SW 1271 (cell line): ENCODE data around the gene ASCC3.
"Not testable (repeated sequence)": the region's sequence is repeated elsewhere in the genome, so short reads cannot be mapped to it uniquely, and the experiment has no call there.

Source experiments
- DNase-seq, 2 experiments: peaks; one replicate each; lab custom pipeline; 2025; lab: John Stamatoyannopoulos, UW

Gene ASCC3

DNA sequence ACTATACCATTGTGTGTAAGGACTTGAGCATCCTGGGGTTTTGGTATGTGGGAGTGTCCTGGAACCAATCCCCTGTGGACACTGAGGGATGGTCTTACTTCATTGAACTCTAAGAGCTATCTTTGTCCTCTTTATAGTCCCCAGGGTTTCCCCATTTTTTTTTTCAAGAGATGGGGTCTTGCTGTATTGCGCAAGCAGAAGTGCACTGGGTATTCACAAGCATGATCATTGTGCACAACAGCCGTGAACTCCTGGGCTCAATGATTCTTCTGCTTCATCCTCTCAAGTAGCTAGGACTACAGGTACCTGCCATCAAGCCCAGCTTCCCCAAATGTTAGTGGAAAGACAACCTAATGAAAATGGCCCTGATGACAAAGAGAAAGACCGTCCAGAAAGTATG lies 2.2 kb upstream of the ASCC3 start:
- no peak for DNase-seq

DNA sequence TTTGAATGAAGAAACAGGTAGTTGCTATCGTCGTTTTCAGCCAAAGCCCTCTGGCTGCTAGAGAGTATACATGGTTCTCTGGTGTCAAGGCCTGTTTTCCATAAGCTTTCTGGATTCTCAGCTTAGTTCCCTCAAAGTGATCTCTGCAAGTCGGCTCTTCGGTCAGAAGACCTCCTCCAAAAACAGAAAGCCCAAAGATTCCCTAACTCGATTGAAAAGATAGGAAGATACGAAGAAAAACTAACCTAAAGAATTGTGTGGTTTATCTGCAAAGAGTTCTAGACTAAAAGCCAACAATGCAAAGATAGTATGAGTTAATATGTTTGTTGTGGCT lies 545 bp upstream of the ASCC3 start:
- no peak for DNase-seq

- peak in 1 of 2 experiments; percentile 19 for DNase-seq
Measured at GRCh38 chr6:100880149-100880852, 828 bp downstream of the ASCC3 start.

DNA sequence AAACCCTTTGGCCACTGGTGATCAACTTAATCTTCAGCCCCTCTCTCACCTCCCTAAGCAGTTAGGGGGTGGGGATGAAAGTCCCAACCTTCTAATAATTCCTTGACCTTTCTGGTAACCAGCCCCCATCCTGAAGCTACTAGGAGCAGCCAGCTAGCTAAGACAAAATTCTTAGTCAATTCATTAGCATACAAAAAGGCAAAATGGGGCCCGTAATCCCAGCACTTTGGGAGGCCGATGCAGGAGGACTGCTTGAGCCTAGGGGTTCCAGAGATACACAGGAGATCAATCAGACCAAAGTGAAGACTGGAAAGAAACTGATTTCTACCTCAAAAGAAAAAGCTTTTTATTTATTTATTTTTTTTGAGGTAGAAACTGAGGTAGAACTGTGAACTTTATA lies 1.8 kb downstream of the ASCC3 start:
- no peak for DNase-seq

DNA sequence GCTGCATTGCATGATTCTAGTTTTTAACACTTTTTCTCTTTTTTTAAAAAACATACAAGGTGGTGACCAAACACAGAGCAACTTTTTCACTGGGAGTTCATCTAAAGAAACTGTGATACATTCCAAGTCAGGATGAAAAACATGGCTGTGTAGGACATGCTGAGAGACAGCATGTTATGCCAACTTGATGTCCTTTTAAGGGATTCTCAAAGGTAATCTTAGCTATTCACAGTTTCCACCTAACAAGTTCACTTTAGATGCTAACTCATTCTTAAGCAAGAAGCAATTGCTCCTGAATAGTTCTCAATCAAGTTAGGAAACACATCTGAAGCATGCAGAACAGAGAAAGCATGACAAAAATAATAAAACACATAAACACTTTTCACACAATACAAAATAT lies 3.3 kb downstream of the ASCC3 start:
- DNase-seq = no peak

DNA sequence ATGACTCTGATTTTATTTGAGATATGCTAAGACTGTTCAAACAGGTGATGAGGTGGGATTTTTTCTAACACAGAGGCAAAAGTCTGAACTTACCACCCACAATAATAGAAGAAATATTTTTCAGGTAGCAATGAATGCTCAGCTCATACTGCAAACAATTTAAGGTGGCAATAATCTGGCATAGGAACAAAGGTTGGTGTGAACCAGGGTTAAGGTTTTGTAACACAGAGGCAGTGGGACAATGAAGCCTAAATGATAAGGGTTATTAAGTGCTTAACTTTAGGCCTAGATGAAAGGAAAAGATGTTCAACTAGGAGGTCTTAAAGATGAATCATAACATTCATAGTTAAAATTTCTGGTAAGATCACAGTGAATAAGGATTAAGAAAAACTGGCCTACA lies 4.9 kb downstream of the ASCC3 start:
- no peak for DNase-seq

DNA sequence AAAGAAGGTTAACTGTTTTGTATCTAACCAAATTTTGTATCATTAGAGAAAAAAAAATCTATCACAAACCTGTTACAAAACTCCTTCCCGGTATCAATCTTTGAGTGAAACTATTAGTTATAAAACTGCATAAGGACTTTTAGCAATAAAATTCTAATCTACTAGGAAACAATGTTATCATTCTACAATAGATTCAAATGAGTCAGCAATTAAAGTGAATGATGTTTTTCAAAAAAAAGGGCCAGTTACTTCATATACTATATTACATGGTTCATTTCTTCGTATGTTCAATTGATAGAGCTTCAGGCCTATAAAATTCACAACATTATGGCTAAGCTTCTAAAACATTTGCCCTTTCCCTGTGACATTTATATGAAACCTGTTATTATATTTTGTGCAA lies 15.6 kb downstream of the ASCC3 start:
- no peak for DNase-seq

GRCh38 chr6:100862063-100862462 lies 19.1 kb downstream of the ASCC3 start:
- DNase-seq = no peak

DNA sequence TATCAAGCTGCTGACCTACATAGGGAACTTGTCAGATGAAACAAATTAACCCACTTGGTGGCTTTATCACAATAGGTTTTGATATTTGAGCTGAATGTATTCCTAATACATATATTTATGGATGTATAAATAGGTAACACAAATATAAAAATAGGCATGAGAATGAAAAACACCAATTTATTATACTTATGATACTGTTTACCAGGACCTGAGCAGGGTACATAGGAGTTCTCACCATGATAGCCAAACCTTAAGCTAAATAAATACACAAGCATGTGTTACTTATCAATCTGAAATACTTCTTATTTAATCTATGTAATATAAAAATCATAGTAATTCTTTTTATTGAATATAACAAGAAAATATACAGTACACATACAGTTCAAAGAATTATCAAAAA lies 25.0 kb downstream of the ASCC3 start:
- DNase-seq = no peak

- DNase-seq = no peak
Measured at GRCh38 chr6:100851819-100852218, 29.3 kb downstream of the ASCC3 start.

- DNase-seq = no peak
Measured at GRCh38 chr6:100850174-100850573, 31.0 kb downstream of the ASCC3 start.

DNA sequence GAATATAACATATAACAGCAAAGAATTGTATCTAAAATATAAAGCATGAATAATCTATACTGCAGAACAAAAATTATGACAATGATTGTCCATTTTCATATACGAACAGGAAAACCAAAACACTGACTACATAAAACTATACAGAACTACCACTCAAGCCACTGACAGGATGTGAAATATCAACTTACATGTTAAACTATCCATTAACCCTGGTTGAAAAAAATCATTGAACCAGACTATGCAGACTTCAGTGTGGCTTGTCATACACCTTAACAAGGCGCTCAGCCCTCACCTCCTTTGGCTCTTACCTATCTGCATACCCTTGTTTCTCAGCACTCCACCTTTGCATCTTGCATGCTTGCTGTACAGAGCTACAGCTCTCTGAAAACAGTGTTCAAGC lies 34.9 kb downstream of the ASCC3 start:
- DNase-seq = no peak

DNA sequence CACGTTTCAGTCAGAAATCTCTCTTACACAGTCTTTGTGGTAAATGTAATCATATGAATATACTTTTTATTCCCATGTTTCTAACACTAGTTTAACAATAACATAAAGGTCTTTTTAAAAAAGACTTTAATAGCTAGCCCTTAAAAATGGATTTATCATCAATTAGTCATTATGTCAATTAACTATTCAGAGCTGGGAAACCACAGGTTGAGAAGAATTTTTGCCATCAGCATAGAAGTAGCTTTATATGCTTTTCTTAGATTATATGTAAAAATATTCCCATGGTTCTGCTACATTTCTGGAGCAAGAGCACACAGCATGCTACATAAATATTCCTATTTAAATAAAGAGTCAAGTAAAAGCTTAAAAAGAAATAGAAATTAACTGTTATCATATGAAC lies 35.5 kb downstream of the ASCC3 start:
- DNase-seq = no peak

- DNase-seq = no peak
Measured at GRCh38 chr6:100839419-100839818, 41.7 kb downstream of the ASCC3 start.

DNA sequence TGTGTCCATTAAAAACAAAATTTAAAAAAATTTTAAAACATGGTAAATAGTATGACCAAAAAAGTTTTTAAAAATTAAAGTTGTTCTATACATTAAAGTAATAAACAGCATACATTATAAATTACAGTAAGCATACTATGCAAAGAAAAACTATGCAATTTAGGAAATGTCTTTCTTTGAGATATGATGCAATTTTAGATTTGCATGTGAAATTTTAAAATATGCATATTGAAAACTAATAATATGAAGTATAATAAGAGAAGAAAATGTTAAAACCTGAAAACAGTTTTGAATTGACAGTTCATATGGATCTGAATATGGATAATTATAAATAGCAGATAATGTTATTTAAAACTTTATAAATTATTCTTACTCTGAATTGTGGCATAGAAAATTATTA lies 43.1 kb downstream of the ASCC3 start:
- no peak for DNase-seq

GRCh38 chr6:100833972-100834574 lies 47.1 kb downstream of the ASCC3 start:
- no peak for DNase-seq

GRCh38 chr6:100829077-100829595 lies 52.0 kb downstream of the ASCC3 start:
- DNase-seq = not testable (repeated sequence)

DNA sequence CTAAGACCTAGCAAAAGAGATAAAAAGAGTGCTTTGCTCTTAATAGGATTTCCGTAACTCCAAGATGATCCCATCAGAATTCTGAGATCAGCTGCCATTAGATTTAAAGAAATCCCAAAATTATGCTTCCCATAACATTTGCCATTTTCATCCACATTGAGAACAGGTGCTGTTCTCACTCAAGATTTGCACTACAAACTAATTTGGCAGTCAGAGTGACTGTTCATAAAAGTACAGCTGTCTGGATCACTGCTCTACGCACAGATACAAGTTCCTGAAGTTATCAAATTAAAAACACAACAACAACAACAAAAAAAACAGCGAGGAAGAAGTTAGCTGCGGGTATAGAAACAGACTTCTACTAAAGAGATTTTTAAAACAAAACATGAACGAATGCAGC lies 58.1 kb downstream of the ASCC3 start:
- DNase-seq = no peak

DNA sequence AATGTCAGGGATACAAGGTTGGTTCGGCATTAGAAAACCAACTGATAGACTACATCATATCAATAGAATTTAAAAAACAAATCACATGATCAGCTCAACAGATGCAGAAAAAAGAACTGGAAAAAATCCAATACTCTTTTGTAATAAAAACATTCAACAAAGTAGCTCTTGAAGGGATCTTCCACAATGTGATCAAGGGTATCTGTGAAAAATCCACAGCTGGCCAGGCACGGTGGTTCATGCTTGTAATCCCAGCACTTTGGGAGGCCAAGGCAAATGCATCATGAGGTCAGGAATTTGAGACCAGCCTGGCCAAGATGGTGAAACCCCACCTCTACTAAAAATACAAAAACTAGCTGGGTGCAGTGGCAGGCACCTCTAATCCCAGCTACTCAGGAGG lies 63.1 kb downstream of the ASCC3 start:
- DNase-seq = no peak

- no peak for DNase-seq
Measured at GRCh38 chr6:100810015-100810414, 71.1 kb downstream of the ASCC3 start.

DNA sequence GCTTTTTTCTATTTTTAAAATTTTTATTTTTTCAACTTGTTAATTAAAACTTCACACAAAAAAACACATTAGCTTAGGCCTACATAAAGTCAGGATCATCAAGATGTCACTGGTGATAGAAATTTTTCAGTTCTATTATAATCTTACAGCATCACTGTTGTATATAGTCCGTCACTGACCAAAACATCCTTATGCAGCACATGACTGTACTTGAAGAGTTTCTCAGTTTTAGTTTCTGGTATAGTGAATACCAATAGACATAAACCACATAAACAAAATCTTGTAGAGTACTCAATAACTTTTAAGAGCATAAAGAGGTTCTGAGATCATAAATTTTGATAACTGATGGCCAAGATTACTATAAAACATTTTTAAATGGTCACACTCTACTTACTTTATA lies 71.8 kb downstream of the ASCC3 start:
- DNase-seq = no peak

DNA sequence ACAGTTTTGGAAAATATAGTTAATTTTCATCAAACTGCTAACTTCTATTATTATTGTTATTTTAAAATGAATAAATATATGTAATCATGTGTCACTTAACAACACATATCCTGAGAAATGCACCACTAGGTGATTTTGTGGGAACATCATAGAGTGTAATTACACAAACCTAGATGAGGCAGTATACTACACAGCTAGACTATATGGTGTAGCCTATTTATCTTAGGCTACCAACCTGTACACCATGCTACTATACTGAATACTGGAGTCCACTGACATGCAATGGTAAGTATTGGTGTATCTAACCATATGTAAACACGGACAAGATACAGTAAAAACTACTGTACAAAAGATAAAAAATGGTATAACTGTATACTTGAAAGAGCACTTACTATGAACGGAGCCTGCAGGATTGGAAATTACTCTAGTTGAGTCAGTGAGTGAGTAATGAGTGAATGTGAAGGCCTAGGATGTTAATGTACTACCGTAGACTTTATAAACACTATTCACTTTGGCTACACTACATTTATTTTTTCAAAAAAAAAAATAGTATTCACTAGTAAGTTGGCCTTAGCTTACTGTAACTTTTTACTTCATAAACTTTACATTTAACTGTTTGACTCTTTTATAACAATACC lies 72.4 kb downstream of the ASCC3 start:
- DNase-seq = no peak

- no peak for DNase-seq
Measured at GRCh38 chr6:100806296-100806695, 74.8 kb downstream of the ASCC3 start.
